Mesenchymal stem cell (in vitro differentiated cells and primary cell): ENCODE results near the gene FUT7.

Experiments used
- DNase-seq: peaks from one replicate; pipeline ENCODE4 v3.0.0-alpha.2; 2013
- H2AFZ ChIP-seq: one replicate; pipeline ENCODE4 v1.6.1; 2013; ENCODE audit warnings: low read depth, mild to moderate bottlenecking, control low read depth, inconsistent platforms, low read length, moderate library complexity
- H2AK5ac ChIP-seq: 2 replicates; pipeline ENCODE4 v1.6.1; 2013; ENCODE audit warnings: low read length, moderate library complexity, mild to moderate bottlenecking, inconsistent platforms; ENCODE audit not compliant: severe bottlenecking
- H2BK120ac ChIP-seq: one replicate; pipeline ENCODE4 v1.6.1; 2013; ENCODE audit warnings: low read depth, mild to moderate bottlenecking, inconsistent platforms, low read length, moderate library complexity
- H2BK12ac ChIP-seq, 2 experiments: one replicate each; pipeline ENCODE4 v1.6.1; 2013; ENCODE audit warnings: inconsistent platforms in 2 of 2, low read length in 2 of 2, mild to moderate bottlenecking in 2 of 2, moderate library complexity in 2 of 2, control low read depth in 1 of 2
- H2BK15ac ChIP-seq: one replicate; pipeline ENCODE4 v1.6.1; 2013; ENCODE audit warnings: mild to moderate bottlenecking, low read depth, inconsistent platforms; ENCODE audit not compliant: poor library complexity, severe bottlenecking
- H2BK5ac ChIP-seq: 2 replicates; pipeline ENCODE4 v1.6.1; 2013; ENCODE audit warnings: low read depth, mild to moderate bottlenecking, low read length, control low read depth, inconsistent platforms; ENCODE audit not compliant: poor library complexity, severe bottlenecking
- H3K14ac ChIP-seq, 2 experiments: one replicate each; pipeline ENCODE4 v1.6.1; 2013; ENCODE audit warnings: inconsistent platforms in 2 of 2, low read length in 2 of 2, control low read depth in 1 of 2, mild to moderate bottlenecking in 1 of 2, moderate library complexity in 1 of 2
- H3K18ac ChIP-seq, 2 experiments: one replicate each; pipeline ENCODE4 v1.6.1; 2013; ENCODE audit warnings: inconsistent platforms in 2 of 2, low read length in 2 of 2, control low read depth in 1 of 2, low read depth in 1 of 2, mild to moderate bottlenecking in 1 of 2
- H3K23ac ChIP-seq, 2 experiments: one replicate each; pipeline ENCODE4 v1.6.1; 2013; ENCODE audit warnings: inconsistent platforms in 2 of 2, low read length in 2 of 2, mild to moderate bottlenecking in 2 of 2, moderate library complexity in 2 of 2, control low read depth in 1 of 2
- H3K27ac ChIP-seq: 2 replicates; pipeline ENCODE4 v1.5.1; 2013; ENCODE audit warnings: mild to moderate bottlenecking, moderate library complexity, low read length, control low read depth, inconsistent platforms; ENCODE audit not compliant: poor library complexity, severe bottlenecking
- H3K27me3 ChIP-seq, 2 experiments: 2 replicates each; pipeline versions ENCODE4 v1.6.1 to v1.7.0; 2013; ENCODE audit warnings: low read length in 2 of 2, mild to moderate bottlenecking in 2 of 2, moderate library complexity in 2 of 2, control low read depth in 1 of 2, inconsistent platforms in 1 of 2; ENCODE audit not compliant: control insufficient read depth in 1 of 2, insufficient read depth in 1 of 2
- H3K36me3 ChIP-seq, 2 experiments: 2 replicates each; pipeline versions ENCODE4 v1.6.1 to v1.7.0; 2013; ENCODE audit warnings: low read length in 2 of 2, control low read depth in 1 of 2, inconsistent platforms in 1 of 2, low read depth in 1 of 2, mild to moderate bottlenecking in 1 of 2; ENCODE audit not compliant: insufficient read depth in 2 of 2, control insufficient read depth in 1 of 2
- H3K4ac ChIP-seq, 2 experiments: one replicate each; pipeline ENCODE4 v1.6.1; 2013; ENCODE audit warnings: inconsistent platforms in 2 of 2, low read length in 2 of 2, mild to moderate bottlenecking in 2 of 2, moderate library complexity in 2 of 2, control low read depth in 1 of 2, low read depth in 1 of 2
- H3K4me1 ChIP-seq: 2 replicates; pipeline ENCODE4 v1.6.1; 2013; ENCODE audit warnings: low read depth, low read length, control low read depth; ENCODE audit not compliant: control insufficient read depth, insufficient read depth
- H3K4me2 ChIP-seq: 2 replicates; pipeline ENCODE4 v1.6.1; 2013; ENCODE audit warnings: low read length, mild to moderate bottlenecking, inconsistent platforms; ENCODE audit not compliant: poor library complexity, severe bottlenecking
- H3K4me3 ChIP-seq, 2 experiments: 2 replicates each; pipeline versions ENCODE4 v1.5.1 to v1.7.0; 2013; ENCODE audit warnings: low read length in 2 of 2, mild to moderate bottlenecking in 2 of 2, control low read depth in 1 of 2, low read depth in 1 of 2; ENCODE audit not compliant: insufficient read depth in 1 of 2
- H3K79me1 ChIP-seq: replicated peaks from 2 replicates; pipeline ENCODE4 v1.6.1; 2013; ENCODE audit warnings: mild to moderate bottlenecking, control low read depth, low read length, inconsistent platforms; ENCODE audit not compliant: poor library complexity, severe bottlenecking
- H3K9ac ChIP-seq: 2 replicates; pipeline ENCODE4 v1.7.0; 2013; ENCODE audit warnings: mild to moderate bottlenecking, low read length, moderate library complexity
- H3K9me3 ChIP-seq: 2 replicates; pipeline ENCODE4 v1.7.0; 2013; ENCODE audit warnings: mild to moderate bottlenecking, low read length; ENCODE audit not compliant: control insufficient read depth
- H4K8ac ChIP-seq: one replicate; pipeline ENCODE4 v1.6.1; 2013; ENCODE audit warnings: inconsistent platforms, mild to moderate bottlenecking, low read length, moderate library complexity
- H4K91ac ChIP-seq: one replicate; pipeline ENCODE4 v1.6.1; 2013; ENCODE audit warnings: mild to moderate bottlenecking, low read length, inconsistent platforms
- WGBS: methylation state at CpG from one replicate; pipeline ENCODE4 v1.1.7; 2013; ENCODE audit warnings: mixed read lengths; 5-methylcytosine and 5-hydroxymethylcytosine counted together

Gene FUT7

GRCh38 chr9:137040568-137040967 lies 8.7 kb upstream of the FUT7 start:
- Histone ChIP-seq H4K91ac (peak overlapping the region; percentile 62), H3K4me3 (no peak overlapping the region), H3K4me1 (peaks cover 16% of the 10 kb centered on the region), H3K14ac (no peak overlapping the region), H3K36me3 (peaks cover 20 to 45% of the 10 kb centered on the region in 2 experiments), H3K79me1 (no peaks in the 10 kb centered on the region), H3K23ac (no peak overlapping the region), H2AFZ (no peak overlapping the region), H2BK15ac (no peak overlapping the region), H3K9me3 (no peaks in the 10 kb centered on the region), H2AK5ac (no peak overlapping the region), H3K9ac (no peak overlapping the region), H3K4me2 (no peak overlapping the region), H3K4ac (no peak overlapping the region), H3K27me3 (peaks cover 0 to 22% of the 10 kb centered on the region in 2 experiments), H2BK12ac (no peak overlapping the region), H4K8ac (no peak overlapping the region), H2BK120ac (no peak overlapping the region), H2BK5ac (no peak overlapping the region), H3K27ac (no peak overlapping the region), H3K18ac (no peak overlapping the region)
- DNase-seq, result no peak
- 93% methylated on average over 22 of the region's 23 CpGs for WGBS

GRCh38 chr9:137039611-137040366 lies 7.9 kb upstream of the FUT7 start:
- H3K4me1 ChIP-seq, result peaks cover 11% of the 10 kb centered on the region
- 87% methylated on average over 26 of the region's 32 CpGs for WGBS
- no peak overlapping the region for H3K18ac ChIP-seq
- no peaks in the 10 kb centered on the region for H3K79me1 ChIP-seq
- H2BK120ac ChIP-seq, result no peak overlapping the region
- no peak overlapping the region for H4K91ac ChIP-seq
- DNase-seq, result no peak
- H3K36me3 ChIP-seq, result peaks cover 20 to 45% of the 10 kb centered on the region in 2 experiments
- H4K8ac ChIP-seq, result no peak overlapping the region
- H2BK15ac ChIP-seq, result no peak overlapping the region
- no peak overlapping the region for H3K14ac ChIP-seq
- no peaks in the 10 kb centered on the region for H3K9me3 ChIP-seq
- H3K23ac ChIP-seq, result no peak overlapping the region
- no peak overlapping the region for H2AFZ ChIP-seq
- no peak overlapping the region for H2BK12ac ChIP-seq
- H3K27ac ChIP-seq, result no peak overlapping the region
- no peak overlapping the region for H2BK5ac ChIP-seq
- no peak overlapping the region for H3K4me3 ChIP-seq
- H2AK5ac ChIP-seq, result no peak overlapping the region
- H3K27me3 ChIP-seq, result peaks cover 0 to 17% of the 10 kb centered on the region in 2 experiments
- H3K4me2 ChIP-seq, result no peak overlapping the region
- no peak overlapping the region for H3K4ac ChIP-seq
- no peak overlapping the region for H3K9ac ChIP-seq

- no peak overlapping the region for H3K18ac ChIP-seq
- no peak overlapping the region for H2BK5ac ChIP-seq
- no peak overlapping the region for H2BK120ac ChIP-seq
- no peak overlapping the region for H3K14ac ChIP-seq
- H2BK12ac ChIP-seq, result no peak overlapping the region
- DNase-seq, result no peak
- no peaks in the 10 kb centered on the region for H3K79me1 ChIP-seq
- peaks cover 3% of the 10 kb centered on the region for H3K4me1 ChIP-seq
- no peaks in the 10 kb centered on the region for H3K9me3 ChIP-seq
- no peak overlapping the region for H2AFZ ChIP-seq
- H4K91ac ChIP-seq, result no peak overlapping the region
- no peak overlapping the region for H3K23ac ChIP-seq
- no peak overlapping the region for H2AK5ac ChIP-seq
- H3K9ac ChIP-seq, result no peak overlapping the region
- H3K4me2 ChIP-seq, result no peak overlapping the region
- H3K4me3 ChIP-seq, result no peak overlapping the region
- H3K27me3 ChIP-seq, result peaks cover under 1 to 8% of the 10 kb centered on the region in 2 experiments
- H3K4ac ChIP-seq, result no peak overlapping the region
- H2BK15ac ChIP-seq, result no peak overlapping the region
- H3K27ac ChIP-seq, result no peak overlapping the region
- 95% methylated on average over 6 of the region's 9 CpGs for WGBS
- no peak overlapping the region for H4K8ac ChIP-seq
- peaks cover 20 to 45% of the 10 kb centered on the region in 2 experiments for H3K36me3 ChIP-seq
Measured at GRCh38 chr9:137038916-137039315, 7.0 kb upstream of the FUT7 start.

- WGBS, result 92% methylated on average over 10 of the region's 10 CpGs
- Histone ChIP-seq H2BK120ac (no peak overlapping the region), H2AFZ (no peak overlapping the region), H3K27me3 (peaks cover 0 to 11% of the 10 kb centered on the region in 2 experiments), H4K8ac (no peak overlapping the region), H3K18ac (no peak overlapping the region), H3K27ac (no peak overlapping the region), H3K4ac (no peak overlapping the region), H3K9ac (no peak overlapping the region), H3K4me1 (peaks cover 3% of the 10 kb centered on the region), H2BK15ac (no peak overlapping the region), H2AK5ac (no peak overlapping the region), H3K23ac (no peak overlapping the region), H3K79me1 (no peaks in the 10 kb centered on the region), H2BK12ac (no peak overlapping the region), H3K14ac (no peak overlapping the region), H3K36me3 (peaks cover 20 to 45% of the 10 kb centered on the region in 2 experiments), H3K9me3 (no peaks in the 10 kb centered on the region), H3K4me2 (no peak overlapping the region), H3K4me3 (no peak overlapping the region), H2BK5ac (no peak overlapping the region), H4K91ac (no peak overlapping the region)
- no peak for DNase-seq
Measured at GRCh38 chr9:137037483-137037882, 5.6 kb upstream of the FUT7 start.
